ENCODE data around the gene LRRC40. TPM values are rescaled to one million over a fixed set of nuclear protein-coding genes. Genes with fewer than 3 reads are reported as not detected.

LRRC40 gene
- total RNA-seq, 1 experiment from 2014 or later, result 12.0 TPM

GRCh38 chr1:70115315-70115714 is 90.1 kb downstream of the LRRC40 start:
- H3K27ac ChIP-seq, result no peak overlapping the region
- H3K9me2 ChIP-seq (ENCODE audit: insufficient read depth), result no peaks in the 10 kb centered on the region
- BruUV-seq (replicated peaks), result no TSS peak
- no peaks in the 10 kb centered on the region for H3K79me2 ChIP-seq (ENCODE audit: low read depth)
- H3K27me3 ChIP-seq (ENCODE audit: insufficient read depth, low read depth), result no peaks in the 10 kb centered on the region
- no peaks in the 10 kb centered on the region for H3F3A ChIP-seq (ENCODE audit: insufficient read depth, low read depth)
- no peaks in the 10 kb centered on the region for H3K4me1 ChIP-seq (replicated peaks; ENCODE audit: insufficient read depth)
- no peak overlapping the region for H2AFZ ChIP-seq
- TF ChIP-seq EZH2 (IDR thresholded peaks at IDR 0.05; ENCODE audit: low read depth), result no peak
- no peaks in the 10 kb centered on the region for H3K36me3 ChIP-seq (ENCODE audit: low read depth)
- CTCF ChIA-PET, result no interaction called here
- POLR2A ChIA-PET (ENCODE audit: unreplicated experiment), result no interaction called here
- intact Hi-C loops (cut with micrococcal nuclease; ENCODE audit: unreplicated experiment), result no loop called here
- no peak overlapping the region for H3K4me2 ChIP-seq
- no peak overlapping the region for H3K4me3 ChIP-seq
- DNase-seq, result no peak
- H3K9me3 ChIP-seq (ENCODE audit: insufficient read depth, low read depth), result no peaks in the 10 kb centered on the region
- H4K20me1 ChIP-seq (ENCODE audit: insufficient read depth), result no peaks in the 10 kb centered on the region

GRCh38 chr1:70112838-70113237 is 92.5 kb downstream of the LRRC40 start:
- BruUV-seq (replicated peaks), result no TSS peak
- H3K4me2 ChIP-seq, result no peak overlapping the region
- no peaks in the 10 kb centered on the region for H3K79me2 ChIP-seq (ENCODE audit: low read depth)
- no peaks in the 10 kb centered on the region for H4K20me1 ChIP-seq (ENCODE audit: insufficient read depth)
- H3K9me2 ChIP-seq (ENCODE audit: insufficient read depth), result no peaks in the 10 kb centered on the region
- TF ChIP-seq CTCF (conservative IDR thresholded peaks at IDR 0.05), result 0 out of 2 replicates have a peak, but pooled peaks have one; percentile 23
- TF ChIP-seq EZH2 (IDR thresholded peaks at IDR 0.05; ENCODE audit: low read depth), result no peak
- H2AFZ ChIP-seq, result no peak overlapping the region
- POLR2A ChIA-PET (ENCODE audit: unreplicated experiment), result no interaction called here
- H3F3A ChIP-seq (ENCODE audit: insufficient read depth, low read depth), result no peaks in the 10 kb centered on the region
- CTCF ChIA-PET, result no interaction called here
- DNase-seq, result no peak
- H3K4me3 ChIP-seq, result no peak overlapping the region
- intact Hi-C loops (cut with micrococcal nuclease; ENCODE audit: unreplicated experiment), result no loop called here
- H3K9me3 ChIP-seq (ENCODE audit: insufficient read depth, low read depth), result no peaks in the 10 kb centered on the region
- H3K36me3 ChIP-seq (ENCODE audit: low read depth), result no peaks in the 10 kb centered on the region
- H3K4me1 ChIP-seq (replicated peaks; ENCODE audit: insufficient read depth), result no peaks in the 10 kb centered on the region
- no peaks in the 10 kb centered on the region for H3K27me3 ChIP-seq (ENCODE audit: insufficient read depth, low read depth)
- H3K27ac ChIP-seq, result no peak overlapping the region

GRCh38 chr1:70109241-70109640 is 96.1 kb downstream of the LRRC40 start:
- H3K9me3 ChIP-seq (ENCODE audit: insufficient read depth, low read depth), result no peaks in the 10 kb centered on the region
- H2AFZ ChIP-seq, result no peak overlapping the region
- no peak overlapping the region for H3K27ac ChIP-seq
- H3K27me3 ChIP-seq (ENCODE audit: insufficient read depth, low read depth), result no peaks in the 10 kb centered on the region
- no peak overlapping the region for H3K4me2 ChIP-seq
- DNase-seq, result no peak
- no peaks in the 10 kb centered on the region for H3K79me2 ChIP-seq (ENCODE audit: low read depth)
- CTCF ChIA-PET, result no interaction called here
- TF ChIP-seq CTCF (conservative IDR thresholded peaks at IDR 0.05) (no peak), EZH2 (IDR thresholded peaks at IDR 0.05; ENCODE audit: low read depth) (no peak)
- no peaks in the 10 kb centered on the region for H4K20me1 ChIP-seq (ENCODE audit: insufficient read depth)
- no peaks in the 10 kb centered on the region for H3F3A ChIP-seq (ENCODE audit: insufficient read depth, low read depth)
- no peaks in the 10 kb centered on the region for H3K9me2 ChIP-seq (ENCODE audit: insufficient read depth)
- intact Hi-C loops (cut with micrococcal nuclease; ENCODE audit: unreplicated experiment), result no loop called here
- no peaks in the 10 kb centered on the region for H3K36me3 ChIP-seq (ENCODE audit: low read depth)
- POLR2A ChIA-PET (ENCODE audit: unreplicated experiment), result no interaction called here
- H3K4me3 ChIP-seq, result no peak overlapping the region
- no TSS peak for BruUV-seq (replicated peaks)
- no peaks in the 10 kb centered on the region for H3K4me1 ChIP-seq (replicated peaks; ENCODE audit: insufficient read depth)

- no peak overlapping the region for H2AFZ ChIP-seq
- no TSS peak for BruUV-seq (replicated peaks)
- H3K9me3 ChIP-seq (ENCODE audit: insufficient read depth, low read depth), result no peaks in the 10 kb centered on the region; the same call in 1 of the 2 replicates
- intact Hi-C loops (cut with micrococcal nuclease; ENCODE audit: unreplicated experiment), result no loop called here
- H4K20me1 ChIP-seq (ENCODE audit: insufficient read depth), result no peaks in the 10 kb centered on the region
- ChIA-PET POLR2A (ENCODE audit: unreplicated experiment) (no interaction called here), CTCF (no interaction called here)
- TF ChIP-seq EZH2 (IDR thresholded peaks at IDR 0.05; ENCODE audit: low read depth), result no peak
- TF ChIP-seq CTCF (conservative IDR thresholded peaks at IDR 0.05), result no peak
- H3K9me2 ChIP-seq (ENCODE audit: insufficient read depth), result no peaks in the 10 kb centered on the region
- no peak overlapping the region for H3K4me2 ChIP-seq
- no peak overlapping the region for H3K4me3 ChIP-seq
- no peak overlapping the region for H3K27ac ChIP-seq
- H3K4me1 ChIP-seq (replicated peaks; ENCODE audit: insufficient read depth), result no peaks in the 10 kb centered on the region
- H3K36me3 ChIP-seq (ENCODE audit: low read depth), result no peaks in the 10 kb centered on the region
- DNase-seq, result no peak
- no peaks in the 10 kb centered on the region for H3F3A ChIP-seq (ENCODE audit: insufficient read depth, low read depth)
- no peaks in the 10 kb centered on the region for H3K27me3 ChIP-seq (ENCODE audit: insufficient read depth, low read depth)
- H3K79me2 ChIP-seq (ENCODE audit: low read depth), result no peaks in the 10 kb centered on the region
These were observed 101.6 kb downstream of the LRRC40 start for GRCh38 chr1:70103770-70104169.

All from PC-9 (cell line).